ENCODE data around the gene KRTAP4-16.
"Not testable (repeated sequence)": the region's sequence is repeated elsewhere in the genome, so short reads cannot be mapped to it uniquely, and the experiment has no call there.

KRTAP4-16 gene

DNA sequence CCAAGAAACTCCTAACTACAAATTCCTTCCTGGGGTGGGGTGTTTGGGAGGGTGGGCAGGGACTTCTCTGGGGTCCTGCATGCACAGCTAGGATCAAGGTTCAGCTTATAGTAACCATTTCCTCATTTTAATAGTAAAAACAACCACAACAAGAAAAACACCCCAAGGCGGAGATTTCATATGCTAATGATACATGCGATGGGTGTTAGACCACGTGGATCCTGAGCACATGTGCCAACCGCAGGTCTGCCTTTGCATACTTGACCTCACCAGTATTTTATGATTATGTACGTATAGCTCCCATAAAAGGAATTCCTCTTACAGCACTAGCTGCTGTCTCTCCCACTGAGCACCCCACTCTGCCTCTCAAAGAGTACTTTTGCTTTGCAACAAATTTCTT is 14.3 kb upstream of the KRTAP4-16 start:
- H3K4me2 ChIP-seq (ENCODE audit: insufficient read depth, low read length) = no peak overlapping the region

DNA sequence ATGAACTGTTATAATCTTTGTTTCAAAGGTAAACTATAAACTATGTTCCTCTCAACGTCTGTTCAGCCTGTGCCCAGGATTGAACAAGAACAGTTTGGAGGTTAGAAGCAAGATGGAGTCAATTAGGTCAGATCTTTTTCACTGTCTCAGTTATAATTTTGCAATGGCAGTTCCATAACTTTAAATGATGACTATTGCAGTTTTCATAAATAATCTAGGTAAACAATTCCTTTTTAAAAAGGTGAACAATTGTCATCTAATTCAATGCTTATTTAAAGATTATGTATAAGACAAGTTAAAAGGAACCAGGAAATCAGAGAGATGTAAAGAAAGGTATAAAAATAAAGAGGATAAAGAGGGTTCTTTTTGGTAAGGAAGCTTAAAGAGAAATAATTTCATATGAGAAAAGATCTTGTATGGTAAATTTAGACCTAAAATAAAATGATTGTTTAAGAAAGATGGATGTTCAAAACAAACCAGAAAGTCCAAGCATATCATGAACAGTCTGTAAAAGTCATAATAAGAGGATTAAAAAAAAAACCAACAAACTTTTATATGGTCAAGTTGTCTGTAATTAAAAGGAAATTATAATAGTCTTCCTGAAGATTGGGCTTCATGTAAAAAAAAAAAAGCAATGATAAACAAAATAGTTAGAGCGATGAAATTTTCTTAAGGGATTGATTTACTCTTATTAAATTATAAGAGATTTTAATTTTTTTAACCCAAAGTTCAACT is 9.3 kb upstream of the KRTAP4-16 start:
- Histone ChIP-seq H3K4me3 (ENCODE audit: low read depth in 1 of 2, low read length in 2 of 2) (no peak overlapping the region), H3K27me3 (ENCODE audit: insufficient read depth, low read length, poor library complexity) (peaks cover 1% of the 10 kb centered on the region), H3K79me2 (ENCODE audit: insufficient read depth, low read length) (no peaks in the 10 kb centered on the region), H4K20me1 (ENCODE audit: insufficient read depth, low read length) (no peaks in the 10 kb centered on the region), H3K4me2 (ENCODE audit: insufficient read depth, low read length) (no peak overlapping the region), H2AFZ (ENCODE audit: low read depth, low read length) (no peak overlapping the region), H3K27ac (ENCODE audit: low read length) (no peak overlapping the region), H3K4me1 (ENCODE audit: insufficient read depth, low read length) (no peaks in the 10 kb centered on the region), H3K9ac (ENCODE audit: low read depth, low read length) (no peak overlapping the region), H3K36me3 (ENCODE audit: insufficient read depth, low read length) (no peaks in the 10 kb centered on the region), H3K9me3 (ENCODE audit: insufficient read depth, low read length, severe bottlenecking) (peaks cover 14% of the 10 kb centered on the region)
- DNase-seq = no peak
- TF ChIP-seq, protein P1, sequence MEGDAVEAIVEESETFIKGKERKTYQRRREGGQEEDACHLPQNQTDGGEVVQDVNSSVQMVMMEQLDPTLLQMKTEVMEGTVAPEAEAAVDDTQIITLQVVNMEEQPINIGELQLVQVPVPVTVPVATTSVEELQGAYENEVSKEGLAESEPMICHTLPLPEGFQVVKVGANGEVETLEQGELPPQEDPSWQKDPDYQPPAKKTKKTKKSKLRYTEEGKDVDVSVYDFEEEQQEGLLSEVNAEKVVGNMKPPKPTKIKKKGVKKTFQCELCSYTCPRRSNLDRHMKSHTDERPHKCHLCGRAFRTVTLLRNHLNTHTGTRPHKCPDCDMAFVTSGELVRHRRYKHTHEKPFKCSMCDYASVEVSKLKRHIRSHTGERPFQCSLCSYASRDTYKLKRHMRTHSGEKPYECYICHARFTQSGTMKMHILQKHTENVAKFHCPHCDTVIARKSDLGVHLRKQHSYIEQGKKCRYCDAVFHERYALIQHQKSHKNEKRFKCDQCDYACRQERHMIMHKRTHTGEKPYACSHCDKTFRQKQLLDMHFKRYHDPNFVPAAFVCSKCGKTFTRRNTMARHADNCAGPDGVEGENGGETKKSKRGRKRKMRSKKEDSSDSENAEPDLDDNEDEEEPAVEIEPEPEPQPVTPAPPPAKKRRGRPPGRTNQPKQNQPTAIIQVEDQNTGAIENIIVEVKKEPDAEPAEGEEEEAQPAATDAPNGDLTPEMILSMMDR (IDR thresholded peaks at IDR 0.05; ENCODE audit: borderline replicate concordance, extremely low read depth, low read length, poor library complexity, severe bottlenecking) = no peak
- TF ChIP-seq EZH2 (IDR thresholded peaks at IDR 0.05; ENCODE audit: borderline replicate concordance, low read depth, low read length, severe bottlenecking) = no peak
- no peak for ATAC-seq (ENCODE audit: insufficient read depth, low read depth)

More for the DNA sequence above, 14.3 kb upstream of the KRTAP4-16 start:
- no peaks in the 10 kb centered on the region for H3K79me2 ChIP-seq (ENCODE audit: insufficient read depth, low read length)
- no peaks in the 10 kb centered on the region for H3K4me1 ChIP-seq (ENCODE audit: insufficient read depth, low read length)
- H3K9me3 ChIP-seq (ENCODE audit: insufficient read depth, low read length, severe bottlenecking) = peaks cover 8% of the 10 kb centered on the region
- TF ChIP-seq, protein P1 (IDR thresholded peaks at IDR 0.05; ENCODE audit: borderline replicate concordance, extremely low read depth, low read length, poor library complexity, severe bottlenecking) = no peak
- no peak for TF ChIP-seq EZH2 (IDR thresholded peaks at IDR 0.05; ENCODE audit: borderline replicate concordance, low read depth, low read length, severe bottlenecking)
- ATAC-seq (ENCODE audit: insufficient read depth, low read depth) (no peak), DNase-seq (no peak)
- H3K36me3 ChIP-seq (ENCODE audit: insufficient read depth, low read length) = no peaks in the 10 kb centered on the region
- no peak overlapping the region for H3K27ac ChIP-seq (ENCODE audit: low read length)
- H3K4me3 ChIP-seq (ENCODE audit: low read depth in 1 of 2, low read length in 2 of 2) = no peak overlapping the region
- H3K27me3 ChIP-seq (ENCODE audit: insufficient read depth, low read length, poor library complexity) = peaks cover 5% of the 10 kb centered on the region
- H3K9ac ChIP-seq (ENCODE audit: low read depth, low read length) = no peak overlapping the region
- no peak overlapping the region for H2AFZ ChIP-seq (ENCODE audit: low read depth, low read length)
- H4K20me1 ChIP-seq (ENCODE audit: insufficient read depth, low read length) = no peaks in the 10 kb centered on the region

DNA sequence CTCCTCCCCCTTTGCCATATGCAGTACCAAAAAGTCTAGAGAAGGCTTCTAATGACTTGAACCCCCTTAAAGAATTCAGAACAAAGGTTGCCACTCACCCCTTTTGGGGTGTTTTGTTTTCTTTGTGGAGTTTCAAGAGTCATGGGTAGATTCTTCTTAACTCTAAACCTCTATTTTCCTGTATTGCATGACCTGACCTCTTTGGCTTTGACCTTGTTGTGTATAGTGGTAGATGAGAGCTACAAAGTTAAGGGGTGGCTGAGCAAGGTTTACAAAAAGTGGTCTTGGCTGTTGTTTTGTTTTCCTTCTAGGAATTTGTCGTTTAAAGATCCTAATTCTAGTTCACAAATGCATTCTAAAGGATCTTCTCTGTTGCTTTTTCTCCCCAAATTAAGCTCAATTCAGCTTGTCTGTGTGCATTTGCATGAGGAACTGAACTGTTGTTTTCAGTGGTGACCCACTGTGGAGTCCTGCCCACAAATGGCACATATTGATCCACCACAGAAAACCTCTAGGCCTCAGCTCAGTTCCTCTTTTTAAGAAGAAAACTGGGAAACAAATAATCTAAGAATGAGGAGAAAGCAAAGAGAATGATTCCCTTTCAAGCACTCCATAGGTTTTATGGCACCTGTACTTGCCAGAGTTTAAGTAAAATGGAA is 6.8 kb upstream of the KRTAP4-16 start:
- H3K4me2 ChIP-seq (ENCODE audit: insufficient read depth, low read length); H3K9ac ChIP-seq (ENCODE audit: low read depth, low read length); H3K36me3 ChIP-seq (ENCODE audit: insufficient read depth, low read length); H3K4me1 ChIP-seq (ENCODE audit: insufficient read depth, low read length); ATAC-seq (ENCODE audit: insufficient read depth, low read depth); H2AFZ ChIP-seq (ENCODE audit: low read depth, low read length); H3K27me3 ChIP-seq (ENCODE audit: insufficient read depth, low read length, poor library complexity); DNase-seq; H3K4me3 ChIP-seq (ENCODE audit: low read depth in 1 of 2, low read length in 2 of 2); H3K27ac ChIP-seq (ENCODE audit: low read length); H4K20me1 ChIP-seq (ENCODE audit: insufficient read depth, low read length); H3K79me2 ChIP-seq (ENCODE audit: insufficient read depth, low read length): not testable (repeated sequence)
- H3K9me3 ChIP-seq (ENCODE audit: insufficient read depth, low read length, severe bottlenecking) = peaks cover 14% of the 10 kb centered on the region

DNA sequence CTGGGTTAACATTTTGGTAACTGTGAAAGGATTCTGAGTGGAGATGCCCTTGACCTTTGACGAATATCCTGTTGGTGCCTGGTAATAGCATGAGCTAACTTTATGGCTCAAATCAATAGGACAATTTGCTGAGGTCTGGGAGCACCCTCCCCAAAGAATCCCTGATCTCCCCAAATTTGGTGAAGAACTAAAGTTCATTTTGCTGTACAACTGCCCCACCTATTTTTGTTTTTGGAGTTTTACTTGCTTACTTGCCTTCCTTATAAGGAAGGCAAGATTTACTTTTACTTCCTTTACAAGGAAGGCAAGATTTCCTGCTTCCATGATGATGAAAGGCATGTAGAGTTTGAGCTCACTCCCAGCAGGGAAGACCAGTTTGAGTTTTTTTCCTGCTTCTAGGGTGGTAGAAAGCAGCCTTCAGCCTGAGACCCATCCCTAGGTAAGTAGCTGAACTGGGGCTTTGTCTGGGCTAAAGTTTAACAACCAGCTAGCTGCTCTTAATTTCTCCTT is 6.0 kb upstream of the KRTAP4-16 start:
- Histone ChIP-seq H3K4me2 (ENCODE audit: insufficient read depth, low read length) (no peak overlapping the region), H3K9me3 (ENCODE audit: insufficient read depth, low read length, severe bottlenecking) (peaks cover 14% of the 10 kb centered on the region), H3K79me2 (ENCODE audit: insufficient read depth, low read length) (no peaks in the 10 kb centered on the region), H3K36me3 (ENCODE audit: insufficient read depth, low read length) (no peaks in the 10 kb centered on the region), H4K20me1 (ENCODE audit: insufficient read depth, low read length) (no peaks in the 10 kb centered on the region), H3K27ac (ENCODE audit: low read length) (no peak overlapping the region), H3K9ac (ENCODE audit: low read depth, low read length) (no peak overlapping the region), H3K4me1 (ENCODE audit: insufficient read depth, low read length) (no peaks in the 10 kb centered on the region), H3K27me3 (ENCODE audit: insufficient read depth, low read length, poor library complexity) (no peaks in the 10 kb centered on the region), H2AFZ (ENCODE audit: low read depth, low read length) (no peak overlapping the region), H3K4me3 (ENCODE audit: low read depth in 1 of 2, low read length in 2 of 2) (no peak overlapping the region)
- TF ChIP-seq, protein P1 (IDR thresholded peaks at IDR 0.05; ENCODE audit: borderline replicate concordance, extremely low read depth, low read length, poor library complexity, severe bottlenecking) = no peak
- no peak for TF ChIP-seq EZH2 (IDR thresholded peaks at IDR 0.05; ENCODE audit: borderline replicate concordance, low read depth, low read length, severe bottlenecking)
- ATAC-seq (ENCODE audit: insufficient read depth, low read depth) (no peak), DNase-seq (no peak)

DNA sequence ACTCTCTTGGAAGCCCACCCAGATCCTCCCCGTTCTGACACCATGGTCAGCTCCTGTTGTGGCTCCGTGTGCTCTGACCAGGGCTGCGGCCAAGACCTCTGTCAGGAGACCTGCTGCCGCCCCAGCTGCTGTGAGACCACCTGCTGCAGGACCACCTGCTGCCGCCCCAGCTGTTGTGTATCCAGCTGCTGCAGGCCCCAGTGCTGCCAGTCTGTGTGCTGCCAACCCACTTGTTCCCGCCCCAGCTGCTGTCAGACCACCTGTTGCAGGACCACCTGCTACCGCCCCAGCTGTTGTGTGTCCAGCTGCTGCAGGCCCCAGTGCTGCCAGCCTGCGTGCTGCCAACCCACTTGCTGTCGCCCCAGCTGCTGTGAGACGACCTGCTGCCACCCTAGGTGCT is 3.3 kb upstream of the KRTAP4-16 start, which contains the start of gene KRTAP4-9:
KRTAP4-9 (plus strand) TSS at position 43 of the 400 bp plus-strand sequence; CDS start at position 43, 0 bp downstream.
- not testable (repeated sequence) for H3K36me3 ChIP-seq (ENCODE audit: insufficient read depth, low read length); H3K9me3 ChIP-seq (ENCODE audit: insufficient read depth, low read length, severe bottlenecking); DNase-seq; H4K20me1 ChIP-seq (ENCODE audit: insufficient read depth, low read length); H3K27me3 ChIP-seq (ENCODE audit: insufficient read depth, low read length, poor library complexity); H3K9ac ChIP-seq (ENCODE audit: low read depth, low read length); H3K4me1 ChIP-seq (ENCODE audit: insufficient read depth, low read length); H2AFZ ChIP-seq (ENCODE audit: low read depth, low read length); H3K79me2 ChIP-seq (ENCODE audit: insufficient read depth, low read length); ATAC-seq (ENCODE audit: insufficient read depth, low read depth); H3K4me2 ChIP-seq (ENCODE audit: insufficient read depth, low read length); H3K27ac ChIP-seq (ENCODE audit: low read length); H3K4me3 ChIP-seq (ENCODE audit: low read depth in 1 of 2, low read length in 2 of 2)
